GM23338 (cell line): ENCODE measurements around the gene PADI6.
A peak's percentile ranks its signal among the peaks of the same experiment; 100 is the strongest.

Source experiments
- POLR2AphosphoS5 ChIP-seq: IDR thresholded peaks from 2 replicates; pipeline ENCODE4 v1.6.1; 2016; ENCODE audit warnings: antibody characterized with exemption, low read depth
- ZNF114 ChIP-seq: fragments of 250-450 bp; sonication (Bioruptor Pico); IDR thresholded peaks from 2 replicates; pipeline ENCODE4 v1.5.0; 2020; ENCODE audit warnings: mild to moderate bottlenecking, moderate library complexity
- TF ChIP-seq, protein P1 (sequence below), 2 experiments: fragments of 200-600 bp in 1 of 2; sonication (generic) in 1 of 2; conservative IDR thresholded peaks; 2 replicates each; pipeline versions ENCODE4 v1.5.1 to v1.6.1; 2016 to 2017; ENCODE audit warnings: antibody characterized with exemption in 2 of 2, low read depth in 2 of 2, mild to moderate bottlenecking in 2 of 2, moderate library complexity in 1 of 2

DNA sequence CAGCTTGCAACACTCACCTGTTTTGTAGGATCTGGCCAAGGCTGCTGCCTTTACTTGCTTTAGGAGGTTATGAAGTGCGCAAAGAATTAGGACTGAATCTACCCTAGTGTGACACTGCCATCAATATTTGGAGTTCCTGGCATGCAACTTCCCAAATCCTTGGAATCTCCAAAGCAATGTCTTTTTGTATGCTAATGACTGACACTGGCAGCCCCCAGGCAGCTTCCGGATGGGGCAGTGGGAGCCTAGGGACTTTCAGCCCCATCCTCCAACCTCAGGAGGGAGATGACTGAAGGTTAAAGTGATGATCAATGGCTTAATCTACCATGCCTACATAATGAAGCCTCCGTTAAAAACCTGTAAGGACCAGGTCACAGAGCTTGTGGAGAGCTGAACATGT lies 62.0 kb downstream of the PADI6 start:
- TF ChIP-seq POLR2AphosphoS5 = peak; percentile 51
- TF ChIP-seq ZNF114 = no peak
- TF ChIP-seq, protein P1, sequence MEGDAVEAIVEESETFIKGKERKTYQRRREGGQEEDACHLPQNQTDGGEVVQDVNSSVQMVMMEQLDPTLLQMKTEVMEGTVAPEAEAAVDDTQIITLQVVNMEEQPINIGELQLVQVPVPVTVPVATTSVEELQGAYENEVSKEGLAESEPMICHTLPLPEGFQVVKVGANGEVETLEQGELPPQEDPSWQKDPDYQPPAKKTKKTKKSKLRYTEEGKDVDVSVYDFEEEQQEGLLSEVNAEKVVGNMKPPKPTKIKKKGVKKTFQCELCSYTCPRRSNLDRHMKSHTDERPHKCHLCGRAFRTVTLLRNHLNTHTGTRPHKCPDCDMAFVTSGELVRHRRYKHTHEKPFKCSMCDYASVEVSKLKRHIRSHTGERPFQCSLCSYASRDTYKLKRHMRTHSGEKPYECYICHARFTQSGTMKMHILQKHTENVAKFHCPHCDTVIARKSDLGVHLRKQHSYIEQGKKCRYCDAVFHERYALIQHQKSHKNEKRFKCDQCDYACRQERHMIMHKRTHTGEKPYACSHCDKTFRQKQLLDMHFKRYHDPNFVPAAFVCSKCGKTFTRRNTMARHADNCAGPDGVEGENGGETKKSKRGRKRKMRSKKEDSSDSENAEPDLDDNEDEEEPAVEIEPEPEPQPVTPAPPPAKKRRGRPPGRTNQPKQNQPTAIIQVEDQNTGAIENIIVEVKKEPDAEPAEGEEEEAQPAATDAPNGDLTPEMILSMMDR (conservative IDR thresholded peaks at IDR 0.05; ENCODE audit: low read depth in 2 of 2) = 0 out of 4 replicates have a peak, but pooled peaks of 1 of the 2 experiments have one; percentile 5
